ENCODE data around the gene FZD10. TPM values are rescaled to one million over a fixed set of nuclear protein-coding genes. Genes with fewer than 3 reads are reported as not detected.

Gene FZD10
- total and polyA plus RNA-seq, 2 experiments from 2014 or later, result 0.11 to 0.45 TPM

- H3K79me2 ChIP-seq (replicated peaks; ENCODE audit: insufficient read depth), result no peaks in the 10 kb centered on the region
- peaks cover 6% of the 10 kb centered on the region for H3K27me3 Mint-ChIP-seq (ENCODE audit: insufficient read depth, low read depth, poor library complexity)
- no peaks in the 10 kb centered on the region for H3K9me2 ChIP-seq (ENCODE audit: insufficient read depth)
- peaks cover 47% of the 10 kb centered on the region for H3K36me3 Mint-ChIP-seq (ENCODE audit: low read depth)
- H3K4me3 ChIP-seq, result no peak overlapping the region
- H3K27ac Mint-ChIP-seq, result no peak overlapping the region
- H3F3A ChIP-seq (replicated peaks; ENCODE audit: low read depth), result no peaks in the 10 kb centered on the region
- H3K4me3 Mint-ChIP-seq, result no peak overlapping the region
- DNase-seq (ENCODE audit: low spot score), result no peak
- H3K4me1 Mint-ChIP-seq, result no peaks in the 10 kb centered on the region
- H4K20me1 ChIP-seq (replicated peaks; ENCODE audit: insufficient read depth), result no peaks in the 10 kb centered on the region
- H3K4me1 ChIP-seq (ENCODE audit: insufficient read depth), result no peaks in the 10 kb centered on the region
- no peak overlapping the region for H3K4me2 ChIP-seq
- H3K36me3 ChIP-seq (ENCODE audit: insufficient read depth), result no peaks in the 10 kb centered on the region
- no peak overlapping the region for H2AFZ ChIP-seq
- H3K27ac ChIP-seq (ENCODE audit: low read depth), result no peak overlapping the region
- peaks cover 84% of the 10 kb centered on the region; the same call in 2 of the 3 replicates for H3K9me3 Mint-ChIP-seq
- TF ChIP-seq JUNB (IDR thresholded peaks at IDR 0.05; ENCODE audit: unreplicated experiment) (no peak), ZNF331 (CRISPR knock-in tag; IDR thresholded peaks at IDR 0.05; ENCODE audit: low read depth) (no peak), CREB1 (CRISPR knock-in tag; IDR thresholded peaks at IDR 0.05; ENCODE audit: low read depth) (no peak), STAT1 (IDR thresholded peaks at IDR 0.05; ENCODE audit: unreplicated experiment) (no peak)
- ATAC-seq, result no peak
- H3K27me3 ChIP-seq (ENCODE audit: insufficient read depth), result peaks cover 42% of the 10 kb centered on the region
Observed at GRCh38 chr12:130152386-130152785, 9.9 kb upstream of the FZD10 start.

GRCh38 chr12:130153803-130154202 lies 8.5 kb upstream of the FZD10 start:
- no peak overlapping the region for H3K4me3 ChIP-seq
- no peaks in the 10 kb centered on the region for H4K20me1 ChIP-seq (replicated peaks; ENCODE audit: insufficient read depth)
- no peak overlapping the region for H3K4me2 ChIP-seq
- peaks cover 56% of the 10 kb centered on the region for H3K27me3 ChIP-seq (ENCODE audit: insufficient read depth)
- H2AFZ ChIP-seq, result no peak overlapping the region
- no peaks in the 10 kb centered on the region for H3F3A ChIP-seq (replicated peaks; ENCODE audit: low read depth)
- Mint-ChIP-seq H3K27me3 (ENCODE audit: insufficient read depth, low read depth, poor library complexity) (peaks cover 6% of the 10 kb centered on the region), H3K9me3 (peaks cover 71% of the 10 kb centered on the region; the same call in 2 of the 3 replicates), H3K4me3 (no peak overlapping the region), H3K27ac (no peak overlapping the region), H3K4me1 (no peaks in the 10 kb centered on the region), H3K36me3 (ENCODE audit: low read depth) (peaks cover 42% of the 10 kb centered on the region)
- H3K36me3 ChIP-seq (ENCODE audit: insufficient read depth), result no peaks in the 10 kb centered on the region
- no peaks in the 10 kb centered on the region for H3K79me2 ChIP-seq (replicated peaks; ENCODE audit: insufficient read depth)
- no peak overlapping the region for H3K27ac ChIP-seq (ENCODE audit: low read depth)
- DNase-seq (ENCODE audit: low spot score) (no peak), ATAC-seq (no peak)
- no peaks in the 10 kb centered on the region for H3K9me2 ChIP-seq (ENCODE audit: insufficient read depth)
- H3K4me1 ChIP-seq (ENCODE audit: insufficient read depth), result peaks cover 6% of the 10 kb centered on the region
- TF ChIP-seq STAT1 (IDR thresholded peaks at IDR 0.05; ENCODE audit: unreplicated experiment) (no peak), REST (IDR thresholded peaks at IDR 0.05; ENCODE audit: unreplicated experiment) (no peak), POLR2AphosphoS5 (IDR thresholded peaks at IDR 0.05; ENCODE audit: low read depth) (no peak), ZNF331 (CRISPR knock-in tag; IDR thresholded peaks at IDR 0.05; ENCODE audit: low read depth) (no peak), ETS1 (IDR thresholded peaks at IDR 0.05) (no peak), CREB1 (CRISPR knock-in tag; IDR thresholded peaks at IDR 0.05; ENCODE audit: low read depth) (no peak), CTCF (conservative IDR thresholded peaks at IDR 0.05; ENCODE audit: low read depth in 2 of 2) (no peak), EZH2 (IDR thresholded peaks at IDR 0.05; ENCODE audit: low read depth, unreplicated experiment) (no peak)

Measured in GM23338 (cell line).